Stimulated activated CD8-positive, alpha-beta memory T cell treated with anti-CD3 and anti-CD28 coated beads, Interleukin-2, amount 100 ng/mL, for 1 hour (primary cell): ENCODE data around the gene GNG4.
"Not testable (repeated sequence)": the region's sequence is repeated elsewhere in the genome, so short reads cannot be mapped to it uniquely, and the experiment has no call there.

ENCODE experiments used
- DNase-seq, 2 donors: peaks; one replicate each; pipeline ENCODE4 v3.0.0-alpha.2; 2020; ENCODE audit warnings: low read depth in 2 of 2

GNG4 gene

GRCh38 chr1:235625831-235626230, 23.8 kb downstream of the GNG4 start:
- no peak for DNase-seq

DNA sequence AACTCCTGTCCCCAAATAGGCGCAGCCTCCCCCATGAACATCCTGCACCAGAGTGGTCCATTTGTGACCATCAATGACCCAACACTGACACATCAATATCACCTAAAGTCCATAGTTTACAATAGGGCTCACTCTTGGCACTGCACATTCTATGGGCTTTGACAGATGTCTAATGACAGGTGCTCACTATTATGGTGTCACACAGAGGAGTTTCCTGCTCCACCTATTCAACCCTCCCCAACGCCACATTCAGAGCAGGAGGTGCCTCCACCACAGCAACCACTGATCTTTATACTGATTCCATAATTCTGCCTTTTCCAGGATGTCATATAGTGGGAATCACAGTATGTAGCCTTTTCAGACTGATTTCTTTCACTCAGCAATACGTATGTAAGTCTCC, 24.2 kb downstream of the GNG4 start:
- DNase-seq: no peak

- DNase-seq: no peak
These were observed 24.8 kb downstream of the GNG4 start for GRCh38 chr1:235624721-235625333.

DNA sequence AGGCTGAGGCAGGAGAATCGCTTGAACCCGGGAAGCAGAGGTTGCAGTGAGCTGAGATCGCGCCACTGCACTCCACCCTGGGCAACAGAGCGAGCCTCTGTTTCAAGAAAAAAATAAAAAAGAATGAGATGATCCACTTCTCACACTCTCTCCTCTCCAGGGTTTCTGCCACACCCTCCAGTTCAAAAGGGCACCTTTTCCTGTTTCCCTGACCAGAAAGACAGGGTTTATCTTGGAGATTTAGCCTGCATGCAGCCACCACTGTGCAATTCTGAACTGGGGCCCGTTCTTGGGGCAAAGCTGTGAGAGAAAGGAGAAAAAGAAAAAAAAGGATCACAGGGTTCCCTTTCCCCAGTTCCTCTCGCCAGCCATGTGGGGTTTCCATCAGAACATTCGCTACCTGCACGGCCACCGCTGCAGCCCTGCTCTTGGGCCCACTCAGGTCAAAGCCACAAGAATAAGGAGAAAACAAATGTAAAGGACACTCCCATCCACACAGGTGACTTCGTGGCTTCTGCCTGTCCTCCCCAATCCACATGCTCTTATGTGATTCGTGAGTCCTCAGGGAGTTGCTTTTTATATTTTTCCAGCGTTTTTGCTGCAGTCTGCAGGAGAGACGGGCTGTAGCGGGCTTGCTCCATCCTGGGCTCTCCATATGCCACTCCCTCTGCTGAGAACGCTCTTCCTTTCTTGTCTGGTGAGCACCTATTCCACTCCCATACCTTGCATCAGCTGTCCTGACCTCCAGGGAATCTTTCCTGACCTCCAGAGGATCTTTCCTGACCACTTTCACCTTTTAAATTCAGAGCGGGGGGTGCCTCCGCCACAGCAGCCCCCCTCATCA, 26.4 kb downstream of the GNG4 start:
- no peak for DNase-seq

DNA sequence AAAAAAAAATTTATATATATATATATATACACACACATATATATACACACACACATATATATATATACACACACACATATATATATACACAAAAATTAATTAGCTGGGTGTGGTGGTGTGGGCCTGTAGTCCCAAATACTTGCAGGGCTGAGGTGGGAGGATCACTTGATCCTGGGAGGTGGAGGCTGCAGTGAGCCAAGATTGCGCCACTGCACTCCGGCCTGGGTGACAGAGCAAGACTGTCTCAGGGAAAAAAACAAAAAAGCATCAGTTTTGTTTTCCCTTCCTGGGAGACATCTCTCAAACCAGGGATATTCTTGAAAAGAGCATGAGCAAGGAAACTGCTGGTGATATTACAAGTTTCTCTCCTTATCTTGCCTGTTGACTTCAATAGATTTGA, 30.4 kb downstream of the GNG4 start:
- not testable (repeated sequence) for DNase-seq

- no peak for DNase-seq
These were observed 31.8 kb downstream of the GNG4 start for GRCh38 chr1:235617808-235618207.

GRCh38 chr1:235617140-235617539, 32.4 kb downstream of the GNG4 start:
- no peak for DNase-seq

DNA sequence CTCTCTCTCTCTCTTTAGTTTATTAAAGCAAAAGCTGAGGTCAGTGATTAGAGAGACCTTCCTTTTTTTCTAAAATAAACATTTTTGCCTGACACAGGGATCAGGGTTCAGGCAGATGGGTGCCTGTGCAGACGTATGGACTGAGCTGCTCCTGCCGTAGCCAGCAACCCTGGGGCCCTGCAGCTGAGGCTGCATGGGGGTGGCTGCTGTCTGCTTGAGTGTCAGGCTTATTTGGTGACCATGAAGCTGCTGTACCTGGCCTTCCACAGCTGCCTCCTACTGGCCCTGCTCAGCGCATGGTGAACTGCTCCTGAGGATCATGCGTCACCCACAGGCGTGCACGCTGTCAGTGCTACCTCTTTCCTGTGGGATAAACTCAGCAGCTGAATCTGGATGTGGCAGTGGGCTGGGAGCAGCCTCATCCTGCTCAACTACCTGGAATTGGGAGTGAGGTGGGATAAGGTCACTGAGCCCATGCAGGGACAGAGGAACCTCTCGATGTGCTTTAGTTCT, 35.1 kb downstream of the GNG4 start:
- no peak for DNase-seq

DNA sequence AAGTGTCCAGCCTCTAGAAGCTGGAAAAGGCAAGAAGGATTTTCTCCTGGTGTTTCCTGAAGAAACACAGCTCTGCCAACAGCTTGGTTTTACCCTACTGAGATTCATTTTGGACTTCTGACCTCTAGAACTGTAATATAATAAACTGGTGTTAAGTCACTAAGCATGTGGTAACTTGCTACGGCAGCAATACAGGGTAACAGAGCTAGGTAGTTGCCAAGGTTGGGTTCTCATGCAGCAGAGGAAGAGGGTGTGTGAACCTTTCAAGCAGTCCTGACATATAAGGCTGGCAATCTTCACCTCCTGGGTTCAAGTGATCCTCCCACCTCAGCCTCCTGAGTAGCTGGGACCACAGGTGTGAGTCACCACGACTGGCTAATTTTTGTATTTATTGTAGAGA, 36.0 kb downstream of the GNG4 start:
- no peak for DNase-seq

DNA sequence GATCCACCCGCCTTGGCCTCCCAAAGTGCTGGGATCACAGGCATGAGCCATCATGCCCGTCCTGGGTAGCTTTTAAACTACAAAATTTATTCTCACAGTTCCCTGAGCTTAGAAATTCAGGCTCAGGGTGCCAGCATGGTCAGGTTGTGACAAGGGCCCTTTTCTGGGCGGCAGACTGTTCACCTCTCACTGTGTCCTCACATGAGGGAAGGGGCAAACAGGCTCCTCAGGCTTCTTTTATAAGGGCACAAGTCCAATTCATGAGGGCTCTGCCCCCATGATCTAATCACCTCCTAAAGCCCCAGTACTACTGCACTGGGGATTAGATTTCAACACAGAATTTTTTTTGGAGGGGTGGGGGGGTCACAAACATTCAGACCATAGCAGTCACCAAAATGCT, 36.8 kb downstream of the GNG4 start:
- no peak for DNase-seq

GRCh38 chr1:235610157-235610556, 39.4 kb downstream of the GNG4 start:
- no peak for DNase-seq

DNA sequence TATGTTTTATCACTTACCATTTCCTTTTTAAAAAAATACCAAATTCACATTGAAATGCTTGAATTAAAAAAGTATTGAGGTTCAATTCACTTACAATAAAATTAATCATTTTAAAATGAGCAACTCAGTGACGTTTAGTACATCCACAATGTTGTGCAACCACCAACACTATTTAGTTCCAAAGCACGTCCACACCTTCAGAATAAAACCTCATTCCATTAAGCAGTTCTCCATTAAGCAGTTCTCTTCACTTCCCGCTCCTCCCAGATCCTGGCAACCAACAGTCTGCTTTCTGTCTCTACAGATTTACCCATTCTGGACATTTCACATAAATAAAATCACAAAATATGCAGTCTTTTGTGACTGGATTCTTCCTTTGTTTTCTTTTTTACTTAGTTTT, 41.3 kb downstream of the GNG4 start:
- DNase-seq: no peak

- no peak for DNase-seq
These were observed 42.3 kb downstream of the GNG4 start for GRCh38 chr1:235607284-235607683.

- no peak for DNase-seq
These were observed 48.5 kb downstream of the GNG4 start for GRCh38 chr1:235601104-235601503.

GRCh38 chr1:235599536-235599935, 50.0 kb downstream of the GNG4 start:
- no peak for DNase-seq

GRCh38 chr1:235597867-235598553, 51.6 kb downstream of the GNG4 start:
- no peak for DNase-seq

DNA sequence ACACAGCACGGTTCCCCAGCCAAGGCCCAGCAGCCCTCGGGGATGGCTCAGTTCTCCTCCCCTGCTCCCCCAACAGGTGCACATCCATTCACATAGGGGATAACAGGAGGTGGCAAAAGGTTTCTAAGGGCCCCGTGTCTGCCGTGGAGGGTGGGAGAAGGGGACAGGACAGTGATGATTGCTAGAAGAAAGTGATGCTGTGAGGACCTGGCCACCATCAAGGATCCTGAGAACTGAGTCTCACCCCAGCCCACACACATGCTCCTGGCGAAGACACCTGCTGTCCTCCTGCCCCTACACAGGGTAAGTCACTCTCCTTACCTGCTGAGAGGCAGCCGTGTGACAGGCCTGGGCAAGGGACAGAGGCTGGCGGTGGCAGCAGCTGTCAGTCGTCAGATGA, 54.5 kb downstream of the GNG4 start:
- DNase-seq: no peak

GRCh38 chr1:235594281-235594895, 55.2 kb downstream of the GNG4 start:
- not testable (repeated sequence) for DNase-seq

DNA sequence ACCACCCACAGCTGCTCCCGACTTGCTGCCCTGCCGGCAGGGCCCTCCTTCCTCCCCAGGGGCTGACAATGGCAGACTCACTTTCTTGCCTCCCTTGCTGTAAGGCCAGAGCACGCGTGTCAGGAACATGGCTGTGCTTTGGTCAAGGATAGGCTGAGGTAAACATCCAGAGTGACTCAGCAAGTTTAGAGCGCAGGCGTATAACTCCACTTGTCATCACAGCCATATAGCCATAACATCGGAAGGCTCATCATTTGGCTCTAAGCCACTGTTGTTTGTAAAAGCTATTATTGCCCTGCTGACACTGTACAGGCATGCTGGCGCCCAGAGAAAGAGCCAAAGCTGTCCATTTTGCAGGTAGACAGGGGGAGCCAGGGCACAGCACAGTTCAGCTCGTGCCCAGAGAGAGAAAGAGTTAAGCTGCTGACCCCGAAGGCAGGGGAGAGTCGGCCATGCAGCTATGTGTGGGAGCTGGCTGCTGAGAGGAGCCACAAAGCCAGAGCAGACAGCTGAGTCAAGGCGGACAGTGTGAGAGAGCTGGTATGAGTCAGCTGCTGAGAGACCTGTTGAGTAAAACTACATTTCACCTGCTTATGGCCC, 60.6 kb downstream of the GNG4 start:
- DNase-seq: no peak

- no peak for DNase-seq
These were observed 61.4 kb downstream of the GNG4 start for GRCh38 chr1:235588156-235588555.

DNA sequence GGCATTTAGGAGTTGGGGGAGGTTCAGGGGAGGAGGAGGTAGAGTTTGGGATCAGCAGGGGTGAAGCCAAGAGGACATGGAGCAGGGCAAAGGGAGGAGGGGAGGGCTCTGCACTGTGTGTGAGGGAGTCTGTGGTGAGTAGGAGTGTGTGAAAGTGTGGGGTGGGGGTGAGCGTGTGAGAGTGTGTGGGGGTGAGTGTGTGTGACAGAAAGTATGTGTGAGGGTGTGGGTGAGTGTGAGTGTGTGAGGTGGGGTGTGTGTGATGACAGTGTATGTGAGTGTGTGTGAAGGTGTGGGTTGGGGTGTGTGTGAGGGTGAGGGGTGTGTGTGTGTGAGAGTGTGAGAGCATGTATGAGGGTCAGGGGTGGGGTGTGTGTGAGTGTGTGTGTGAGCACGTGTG, 62.6 kb downstream of the GNG4 start:
- DNase-seq: no peak

DNA sequence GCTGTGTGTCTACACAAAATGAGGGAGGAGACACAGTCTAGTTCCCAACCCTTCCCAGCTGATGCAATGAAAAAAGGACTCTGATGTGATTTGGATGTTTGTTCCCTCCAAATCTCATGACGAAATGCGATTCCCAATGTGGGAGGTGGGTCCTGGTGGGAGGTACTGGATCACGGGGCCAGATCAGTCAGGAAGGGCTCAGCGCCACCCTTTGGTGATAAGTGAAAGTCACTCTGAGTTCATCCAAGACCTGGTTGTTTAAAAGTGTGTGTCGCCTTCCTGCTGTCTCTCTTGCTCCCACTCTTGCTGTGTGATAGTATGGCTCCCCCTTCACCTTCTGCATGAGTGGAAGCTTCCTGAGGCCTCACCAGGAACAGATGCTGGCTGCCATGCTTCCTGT, 63.2 kb downstream of the GNG4 start:
- DNase-seq: no peak
